Smooth muscle cell (in vitro differentiated cells): ENCODE measurements around the gene PRIMA1. TPM values are rescaled to one million over a fixed set of nuclear protein-coding genes. Genes with fewer than 3 reads are reported as not detected.

ENCODE experiments used
- DNase-seq: peaks from one replicate; lab custom pipeline; 2025; ENCODE audit not compliant: unreplicated experiment; lab: John Stamatoyannopoulos, UW
- H2AFZ ChIP-seq: fragments of 200-600 bp; sonication (generic); 2 replicates; pipeline ENCODE4 v1.6.0; 2016; ENCODE audit warnings: antibody characterized with exemption, low read depth, mild to moderate bottlenecking
- H3F3A ChIP-seq: fragments of 200-600 bp; sonication (generic); 2 replicates; pipeline ENCODE4 v1.6.0; 2017; ENCODE audit warnings: antibody characterized with exemption, low read depth
- H3K27ac ChIP-seq: fragments of 200-600 bp; sonication (generic); 2 replicates; pipeline ENCODE4 v1.5.1; 2016; ENCODE audit warnings: low read depth, mild to moderate bottlenecking
- H3K27me3 ChIP-seq: fragments of 200-600 bp; sonication (generic); 2 replicates; pipeline ENCODE4 v1.6.1; 2016; ENCODE audit warnings: low read depth, mild to moderate bottlenecking
- H3K36me3 ChIP-seq: fragments of 200-600 bp; sonication (generic); 2 replicates; pipeline ENCODE4 v1.5.1; 2016; ENCODE audit warnings: low read depth
- H3K4me1 ChIP-seq: fragments of 200-600 bp; sonication (generic); 2 replicates; pipeline ENCODE4 v1.5.1; 2016; ENCODE audit warnings: low read depth
- H3K4me2 ChIP-seq: fragments of 200-600 bp; sonication (generic); 2 replicates; pipeline ENCODE4 v1.6.0; 2016; ENCODE audit warnings: mild to moderate bottlenecking
- H3K4me3 ChIP-seq: fragments of 200-600 bp; sonication (generic); 2 replicates; pipeline ENCODE4 v1.5.1; 2016; ENCODE audit warnings: mild to moderate bottlenecking
- H3K79me2 ChIP-seq: fragments of 200-600 bp; sonication (generic); 2 replicates; pipeline ENCODE4 v1.6.0; 2016; ENCODE audit warnings: low read depth, mild to moderate bottlenecking
- H3K9ac ChIP-seq: fragments of 200-600 bp; sonication (generic); 2 replicates; pipeline ENCODE4 v1.6.0; 2016; ENCODE audit warnings: low read depth
- H3K9me3 ChIP-seq: fragments of 200-600 bp; sonication (generic); replicated peaks from 2 replicates; pipeline ENCODE4 v1.5.1; 2016; ENCODE audit warnings: low read depth
- H4K20me1 ChIP-seq: fragments of 200-600 bp; sonication (generic); 2 replicates; pipeline ENCODE4 v1.6.0; 2016; ENCODE audit warnings: low read depth
- CTCF ChIP-seq: fragments of 200-600 bp; sonication (generic); IDR thresholded peaks from 2 replicates; pipeline ENCODE4 v1.5.1; 2017; ENCODE audit warnings: borderline replicate concordance, mild to moderate bottlenecking, antibody characterized with exemption; ENCODE audit not compliant: insufficient read depth, poor library complexity, severe bottlenecking
- WGBS: methylation state at CpG from one replicate; pipeline ENCODE4 v1.1.7; 2016; ENCODE audit warnings: low lambda C conversion rate; 5-methylcytosine and 5-hydroxymethylcytosine counted together
- polyA plus RNA-seq: library from polyadenylated mRNA; unstranded; fragments of >200 nt; fragmentation: Nextera tagmentation; extraction: Ambion mirVana; gene quantifications from 2 replicates; pipeline ENCODE4 v1.2.1, GENCODE V29; 2016
- total RNA-seq: library from RNA; depleted of rRNA; stranded (reverse); fragments of >200 nt; gene quantifications from 2 replicates; pipeline ENCODE4 v1.2.3, GENCODE V29; 2014

PRIMA1 gene
- total and polyA plus RNA-seq, 2 experiments from 2014 or later = not detected

- WGBS = 84% methylated on average over 2 of the region's 2 CpGs
- DNase-seq = no peak
- Histone ChIP-seq H3K9ac (no peak overlapping the region), H3K4me2 (no peak overlapping the region), H3K27me3 (no peaks in the 10 kb centered on the region), H3F3A (no peaks in the 10 kb centered on the region), H3K79me2 (no peaks in the 10 kb centered on the region), H3K9me3 (no peaks in the 10 kb centered on the region), H3K36me3 (no peaks in the 10 kb centered on the region), H3K27ac (no peak overlapping the region), H2AFZ (no peak overlapping the region), H3K4me1 (no peaks in the 10 kb centered on the region), H3K4me3 (no peak overlapping the region), H4K20me1 (no peaks in the 10 kb centered on the region)
- no peak for TF ChIP-seq CTCF
Observed at GRCh38 chr14:93676416-93676958, 111.8 kb downstream of the PRIMA1 start.

- no peaks in the 10 kb centered on the region for H3K36me3 ChIP-seq
- H3K4me3 ChIP-seq = no peak overlapping the region
- no peak overlapping the region for H3K27ac ChIP-seq
- H3K4me2 ChIP-seq = no peak overlapping the region
- no peaks in the 10 kb centered on the region for H4K20me1 ChIP-seq
- no peak for TF ChIP-seq CTCF
- no peaks in the 10 kb centered on the region for H3K9me3 ChIP-seq
- H2AFZ ChIP-seq = no peak overlapping the region
- H3K79me2 ChIP-seq = no peaks in the 10 kb centered on the region
- DNase-seq = no peak
- no peaks in the 10 kb centered on the region for H3F3A ChIP-seq
- no peak overlapping the region for H3K9ac ChIP-seq
- no peaks in the 10 kb centered on the region for H3K4me1 ChIP-seq
- H3K27me3 ChIP-seq = no peaks in the 10 kb centered on the region
Observed at GRCh38 chr14:93675651-93676050, 112.6 kb downstream of the PRIMA1 start.

GRCh38 chr14:93674343-93674742 is 113.9 kb downstream of the PRIMA1 start:
- no peak overlapping the region for H3K27ac ChIP-seq
- no peaks in the 10 kb centered on the region for H3K4me1 ChIP-seq
- no peak overlapping the region for H3K9ac ChIP-seq
- H4K20me1 ChIP-seq = no peaks in the 10 kb centered on the region
- DNase-seq = no peak
- TF ChIP-seq CTCF = no peak
- H3K79me2 ChIP-seq = no peaks in the 10 kb centered on the region
- WGBS = 93% methylated on average over 1 of the region's 1 CpG
- no peaks in the 10 kb centered on the region for H3K27me3 ChIP-seq
- no peak overlapping the region for H3K4me3 ChIP-seq
- H3K9me3 ChIP-seq = no peaks in the 10 kb centered on the region
- H3K4me2 ChIP-seq = no peak overlapping the region
- no peaks in the 10 kb centered on the region for H3F3A ChIP-seq
- no peaks in the 10 kb centered on the region for H3K36me3 ChIP-seq
- no peak overlapping the region for H2AFZ ChIP-seq

- Histone ChIP-seq H3K79me2 (no peaks in the 10 kb centered on the region), H3K4me3 (no peak overlapping the region), H3K4me1 (no peaks in the 10 kb centered on the region), H3F3A (no peaks in the 10 kb centered on the region), H3K36me3 (no peaks in the 10 kb centered on the region), H4K20me1 (no peaks in the 10 kb centered on the region), H3K4me2 (no peak overlapping the region), H3K9ac (no peak overlapping the region), H3K27ac (no peak overlapping the region), H3K27me3 (no peaks in the 10 kb centered on the region), H2AFZ (no peak overlapping the region), H3K9me3 (peaks cover 2% of the 10 kb centered on the region)
- WGBS = 92% methylated on average over 4 of the region's 4 CpGs
- no peak for DNase-seq
- no peak for TF ChIP-seq CTCF
Observed at GRCh38 chr14:93669632-93670031, 118.7 kb downstream of the PRIMA1 start.
